ENCODE data around the gene RLN2.
"Not testable (repeated sequence)": the region's sequence is repeated elsewhere in the genome, so short reads cannot be mapped to it uniquely, and the experiment has no call there.

DNA sequence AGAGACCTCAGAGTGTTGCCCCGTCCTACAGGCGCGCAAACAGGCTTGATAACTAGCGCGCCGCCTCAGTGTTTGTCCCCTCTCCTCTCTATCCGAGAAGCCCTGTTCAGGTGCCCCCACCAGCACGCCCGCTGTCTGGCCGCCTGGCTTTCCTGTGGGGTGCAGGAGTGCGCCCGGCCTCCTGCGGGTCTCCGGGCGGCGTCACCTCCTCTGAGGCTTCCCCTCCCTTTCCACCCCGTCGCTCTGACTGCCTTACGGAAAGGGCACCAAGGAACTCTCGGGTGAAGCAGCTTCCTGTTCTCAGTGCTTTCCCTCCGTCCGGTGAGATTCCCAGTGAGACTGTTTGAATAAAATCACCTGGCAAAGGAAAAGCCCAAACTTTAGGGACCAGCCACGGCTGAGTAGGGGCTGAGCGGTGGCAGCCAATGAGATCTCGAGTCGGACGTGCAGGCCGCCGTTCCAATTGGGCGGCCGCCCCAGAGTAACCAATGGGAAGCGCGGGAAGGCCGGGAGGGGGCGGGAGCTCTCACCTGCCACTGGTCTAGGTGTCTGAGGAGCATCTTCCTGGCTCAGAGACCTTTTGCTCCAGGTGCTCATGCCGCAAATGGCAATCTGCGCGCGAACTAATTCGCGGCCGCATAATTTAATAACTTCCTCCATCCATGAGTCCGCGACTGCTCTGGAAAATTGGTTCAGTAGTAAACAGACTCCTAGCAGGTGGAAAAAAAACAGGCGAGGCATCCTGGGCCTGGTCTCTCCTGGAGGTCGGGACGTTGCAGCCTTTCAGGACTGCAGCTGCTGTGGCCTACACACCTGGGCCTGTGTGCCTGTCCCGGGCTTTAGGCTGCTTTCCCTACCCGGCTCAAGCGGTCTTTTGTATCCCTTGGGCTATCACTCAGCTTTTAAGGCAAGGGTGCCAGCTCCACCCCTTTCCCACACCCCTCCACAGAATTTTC, at the start of gene RLN2:
- TF ChIP-seq, protein P1, sequence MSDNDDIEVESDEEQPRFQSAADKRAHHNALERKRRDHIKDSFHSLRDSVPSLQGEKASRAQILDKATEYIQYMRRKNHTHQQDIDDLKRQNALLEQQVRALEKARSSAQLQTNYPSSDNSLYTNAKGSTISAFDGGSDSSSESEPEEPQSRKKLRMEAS (IDR thresholded peaks at IDR 0.05) = not testable (repeated sequence)
- TF ChIP-seq, protein P2, sequence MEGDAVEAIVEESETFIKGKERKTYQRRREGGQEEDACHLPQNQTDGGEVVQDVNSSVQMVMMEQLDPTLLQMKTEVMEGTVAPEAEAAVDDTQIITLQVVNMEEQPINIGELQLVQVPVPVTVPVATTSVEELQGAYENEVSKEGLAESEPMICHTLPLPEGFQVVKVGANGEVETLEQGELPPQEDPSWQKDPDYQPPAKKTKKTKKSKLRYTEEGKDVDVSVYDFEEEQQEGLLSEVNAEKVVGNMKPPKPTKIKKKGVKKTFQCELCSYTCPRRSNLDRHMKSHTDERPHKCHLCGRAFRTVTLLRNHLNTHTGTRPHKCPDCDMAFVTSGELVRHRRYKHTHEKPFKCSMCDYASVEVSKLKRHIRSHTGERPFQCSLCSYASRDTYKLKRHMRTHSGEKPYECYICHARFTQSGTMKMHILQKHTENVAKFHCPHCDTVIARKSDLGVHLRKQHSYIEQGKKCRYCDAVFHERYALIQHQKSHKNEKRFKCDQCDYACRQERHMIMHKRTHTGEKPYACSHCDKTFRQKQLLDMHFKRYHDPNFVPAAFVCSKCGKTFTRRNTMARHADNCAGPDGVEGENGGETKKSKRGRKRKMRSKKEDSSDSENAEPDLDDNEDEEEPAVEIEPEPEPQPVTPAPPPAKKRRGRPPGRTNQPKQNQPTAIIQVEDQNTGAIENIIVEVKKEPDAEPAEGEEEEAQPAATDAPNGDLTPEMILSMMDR (IDR thresholded peaks at IDR 0.05 in 2 of 3, conservative IDR thresholded peaks at IDR 0.05 in 1 of 3; ENCODE audit: borderline replicate concordance in 1 of 3, insufficient read depth in 1 of 3, low read depth in 2 of 3, low read length in 2 of 3) = not testable (repeated sequence)
- TF ChIP-seq, protein P3, sequence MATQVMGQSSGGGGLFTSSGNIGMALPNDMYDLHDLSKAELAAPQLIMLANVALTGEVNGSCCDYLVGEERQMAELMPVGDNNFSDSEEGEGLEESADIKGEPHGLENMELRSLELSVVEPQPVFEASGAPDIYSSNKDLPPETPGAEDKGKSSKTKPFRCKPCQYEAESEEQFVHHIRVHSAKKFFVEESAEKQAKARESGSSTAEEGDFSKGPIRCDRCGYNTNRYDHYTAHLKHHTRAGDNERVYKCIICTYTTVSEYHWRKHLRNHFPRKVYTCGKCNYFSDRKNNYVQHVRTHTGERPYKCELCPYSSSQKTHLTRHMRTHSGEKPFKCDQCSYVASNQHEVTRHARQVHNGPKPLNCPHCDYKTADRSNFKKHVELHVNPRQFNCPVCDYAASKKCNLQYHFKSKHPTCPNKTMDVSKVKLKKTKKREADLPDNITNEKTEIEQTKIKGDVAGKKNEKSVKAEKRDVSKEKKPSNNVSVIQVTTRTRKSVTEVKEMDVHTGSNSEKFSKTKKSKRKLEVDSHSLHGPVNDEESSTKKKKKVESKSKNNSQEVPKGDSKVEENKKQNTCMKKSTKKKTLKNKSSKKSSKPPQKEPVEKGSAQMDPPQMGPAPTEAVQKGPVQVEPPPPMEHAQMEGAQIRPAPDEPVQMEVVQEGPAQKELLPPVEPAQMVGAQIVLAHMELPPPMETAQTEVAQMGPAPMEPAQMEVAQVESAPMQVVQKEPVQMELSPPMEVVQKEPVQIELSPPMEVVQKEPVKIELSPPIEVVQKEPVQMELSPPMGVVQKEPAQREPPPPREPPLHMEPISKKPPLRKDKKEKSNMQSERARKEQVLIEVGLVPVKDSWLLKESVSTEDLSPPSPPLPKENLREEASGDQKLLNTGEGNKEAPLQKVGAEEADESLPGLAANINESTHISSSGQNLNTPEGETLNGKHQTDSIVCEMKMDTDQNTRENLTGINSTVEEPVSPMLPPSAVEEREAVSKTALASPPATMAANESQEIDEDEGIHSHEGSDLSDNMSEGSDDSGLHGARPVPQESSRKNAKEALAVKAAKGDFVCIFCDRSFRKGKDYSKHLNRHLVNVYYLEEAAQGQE (IDR thresholded peaks at IDR 0.05; ENCODE audit: low read depth) = not testable (repeated sequence)
- TF ChIP-seq EZH2 (IDR thresholded peaks at IDR 0.05); YY1 (IDR thresholded peaks at IDR 0.05; ENCODE audit: extremely low read depth, insufficient replicate concordance, low read depth, low read length); ZFX (IDR thresholded peaks at IDR 0.05): not testable (repeated sequence)

Data from HCT116 (cell line).